PC-9 (cell line): ENCODE results near the gene PTF1A. TPM values are rescaled to one million over a fixed set of nuclear protein-coding genes. Genes with fewer than 3 reads are reported as not detected.

ENCODE experiments used
- BruUV-seq: library from RNA; stranded (reverse); fragments of 400-500 nt; replicated peaks from 2 replicates; lab custom pipeline; 2021; lab: Mats Ljungman, UMichigan
- CTCF ChIA-PET: fragments of 300-600 bp; sonication (Branson Sonifier 250); formaldehyde crosslinking; loops from one replicate; lab custom pipeline; 2022; ENCODE audit warnings: antibody characterized with exemption; lab: Charles Lee
- POLR2A ChIA-PET: fragments of 300-600 bp; sonication (Branson Sonifier 250); formaldehyde crosslinking; loops from one replicate; lab custom pipeline; 2022; ENCODE audit warnings: antibody characterized with exemption; ENCODE audit not compliant: unreplicated experiment; lab: Charles Lee
- DNase-seq, 2 experiments: peaks; one replicate each; pipeline versions ENCODE4 v3.0.0 to v3.0.0-alpha.2; 2015 to 2022; ENCODE audit warnings: mixed read lengths in 1 of 2
- H2AFZ ChIP-seq: fragments of 200-600 bp; sonication (generic); 2 replicates; pipeline ENCODE4 v1.8.1; 2017; ENCODE audit warnings: antibody characterized with exemption
- H3F3A ChIP-seq: fragments of 200-600 bp; sonication (generic); 2 replicates; pipeline ENCODE4 v1.8.1; 2017; ENCODE audit warnings: antibody characterized with exemption, mild to moderate bottlenecking, low read depth; ENCODE audit not compliant: insufficient read depth
- H3K27ac ChIP-seq: fragments of 200-600 bp; sonication (generic); 2 replicates; pipeline ENCODE4 v1.6.1; 2016; ENCODE audit warnings: mixed run types
- H3K27me3 ChIP-seq: fragments of 200-600 bp; sonication (generic); 2 replicates; pipeline ENCODE4 v1.6.1; 2016; ENCODE audit warnings: low read depth, mixed run types; ENCODE audit not compliant: insufficient read depth
- H3K36me3 ChIP-seq: fragments of 200-600 bp; sonication (generic); 2 replicates; pipeline ENCODE4 v1.6.1; 2016; ENCODE audit warnings: low read depth, mixed run types
- H3K4me1 ChIP-seq: fragments of 200-600 bp; sonication (generic); replicated peaks from 2 replicates; pipeline ENCODE4 v1.6.1; 2016; ENCODE audit warnings: mixed run types; ENCODE audit not compliant: insufficient read depth
- H3K4me2 ChIP-seq: fragments of 200-600 bp; sonication (generic); 2 replicates; pipeline ENCODE4 v1.6.1; 2017; ENCODE audit warnings: mixed run types
- H3K4me3 ChIP-seq: fragments of 200-600 bp; sonication (generic); 2 replicates; pipeline ENCODE4 v1.6.1; 2016; ENCODE audit warnings: mixed run types
- H3K79me2 ChIP-seq: fragments of 200-600 bp; sonication (generic); 2 replicates; pipeline ENCODE4 v1.6.1; 2017; ENCODE audit warnings: low read depth, mixed run types
- H3K9me2 ChIP-seq: fragments of 200-600 bp; sonication (generic); 2 replicates; pipeline ENCODE4 v1.8.1; 2017; ENCODE audit warnings: mild to moderate bottlenecking; ENCODE audit not compliant: insufficient read depth
- H3K9me3 ChIP-seq: fragments of 200-600 bp; sonication (generic); 2 replicates; pipeline ENCODE4 v1.8.1; 2016; ENCODE audit warnings: low read depth; ENCODE audit not compliant: insufficient read depth
- H4K20me1 ChIP-seq: fragments of 200-600 bp; sonication (generic); 2 replicates; pipeline ENCODE4 v1.8.1; 2017; ENCODE audit not compliant: insufficient read depth
- EZH2 ChIP-seq: fragments of 200-600 bp; sonication (generic); IDR thresholded peaks from 2 replicates; pipeline ENCODE4 v1.8.0; 2017; ENCODE audit warnings: antibody characterized with exemption, low read depth
- intact Hi-C: fragments of 100-400 bp; cut with micrococcal nuclease; formaldehyde crosslinking; loops from one replicate; pipeline ENCODE4 v1.10.0; 2022; ENCODE audit not compliant: unreplicated experiment
- total RNA-seq: library from RNA; stranded (reverse); gene quantifications from 2 replicates; pipeline ENCODE4 v1.2.3, GENCODE V29; 2021
- TF ChIP-seq, protein P1 (sequence below): fragments of 200-600 bp; sonication (generic); conservative IDR thresholded peaks from 2 replicates; pipeline ENCODE4 v1.6.1; 2017; ENCODE audit warnings: mixed run types, antibody characterized with exemption, mild to moderate bottlenecking, moderate library complexity

The PTF1A gene
- total RNA-seq, 1 experiment from 2014 or later = not detected

DNA sequence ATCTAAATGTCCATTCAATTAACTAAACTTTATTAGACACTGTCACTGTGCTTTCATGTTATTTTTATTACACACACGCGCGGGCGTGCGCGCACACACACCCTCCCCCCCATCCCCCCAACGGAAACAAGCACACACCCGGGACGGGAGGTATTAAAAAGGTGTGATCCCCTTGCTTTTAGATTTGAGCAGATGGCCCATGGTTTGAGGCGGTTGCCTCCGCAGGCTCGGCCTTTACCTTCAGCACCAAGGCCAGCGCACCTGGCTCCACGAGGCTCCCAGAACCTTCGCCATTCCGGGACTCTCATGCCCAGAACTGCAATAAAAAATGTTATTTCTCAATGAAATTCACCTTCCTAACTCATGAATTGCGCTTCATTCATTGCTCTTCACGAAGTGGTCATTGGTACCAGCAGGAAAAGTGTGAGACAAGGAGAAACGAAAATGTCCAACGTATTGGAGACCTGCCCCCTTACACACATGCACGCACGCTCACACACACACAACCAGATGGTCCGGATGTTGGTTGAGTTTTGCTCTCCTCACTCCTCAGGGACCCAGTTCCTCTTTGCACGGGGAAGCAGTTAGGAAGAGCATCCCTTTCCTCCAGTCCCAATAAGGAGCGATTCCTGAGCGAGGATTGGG, 20.8 kb upstream of the PTF1A start:
- Histone ChIP-seq H3K27me3 (no peaks in the 10 kb centered on the region), H3F3A (no peaks in the 10 kb centered on the region), H3K79me2 (no peaks in the 10 kb centered on the region), H3K27ac (no peak overlapping the region), H4K20me1 (no peaks in the 10 kb centered on the region), H3K36me3 (no peaks in the 10 kb centered on the region), H3K9me3 (no peaks in the 10 kb centered on the region), H2AFZ (no peak overlapping the region), H3K4me1 (no peaks in the 10 kb centered on the region), H3K9me2 (no peaks in the 10 kb centered on the region), H3K4me3 (no peak overlapping the region), H3K4me2 (no peak overlapping the region)
- no TSS peak for BruUV-seq
- intact Hi-C loops = no loop called here
- TF ChIP-seq EZH2 = no peak
- TF ChIP-seq, protein P1, sequence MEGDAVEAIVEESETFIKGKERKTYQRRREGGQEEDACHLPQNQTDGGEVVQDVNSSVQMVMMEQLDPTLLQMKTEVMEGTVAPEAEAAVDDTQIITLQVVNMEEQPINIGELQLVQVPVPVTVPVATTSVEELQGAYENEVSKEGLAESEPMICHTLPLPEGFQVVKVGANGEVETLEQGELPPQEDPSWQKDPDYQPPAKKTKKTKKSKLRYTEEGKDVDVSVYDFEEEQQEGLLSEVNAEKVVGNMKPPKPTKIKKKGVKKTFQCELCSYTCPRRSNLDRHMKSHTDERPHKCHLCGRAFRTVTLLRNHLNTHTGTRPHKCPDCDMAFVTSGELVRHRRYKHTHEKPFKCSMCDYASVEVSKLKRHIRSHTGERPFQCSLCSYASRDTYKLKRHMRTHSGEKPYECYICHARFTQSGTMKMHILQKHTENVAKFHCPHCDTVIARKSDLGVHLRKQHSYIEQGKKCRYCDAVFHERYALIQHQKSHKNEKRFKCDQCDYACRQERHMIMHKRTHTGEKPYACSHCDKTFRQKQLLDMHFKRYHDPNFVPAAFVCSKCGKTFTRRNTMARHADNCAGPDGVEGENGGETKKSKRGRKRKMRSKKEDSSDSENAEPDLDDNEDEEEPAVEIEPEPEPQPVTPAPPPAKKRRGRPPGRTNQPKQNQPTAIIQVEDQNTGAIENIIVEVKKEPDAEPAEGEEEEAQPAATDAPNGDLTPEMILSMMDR = no peak
- ChIA-PET CTCF (no interaction called here), POLR2A (no interaction called here)
- peak in 1 of 2 experiments; percentile 12 for DNase-seq

DNA sequence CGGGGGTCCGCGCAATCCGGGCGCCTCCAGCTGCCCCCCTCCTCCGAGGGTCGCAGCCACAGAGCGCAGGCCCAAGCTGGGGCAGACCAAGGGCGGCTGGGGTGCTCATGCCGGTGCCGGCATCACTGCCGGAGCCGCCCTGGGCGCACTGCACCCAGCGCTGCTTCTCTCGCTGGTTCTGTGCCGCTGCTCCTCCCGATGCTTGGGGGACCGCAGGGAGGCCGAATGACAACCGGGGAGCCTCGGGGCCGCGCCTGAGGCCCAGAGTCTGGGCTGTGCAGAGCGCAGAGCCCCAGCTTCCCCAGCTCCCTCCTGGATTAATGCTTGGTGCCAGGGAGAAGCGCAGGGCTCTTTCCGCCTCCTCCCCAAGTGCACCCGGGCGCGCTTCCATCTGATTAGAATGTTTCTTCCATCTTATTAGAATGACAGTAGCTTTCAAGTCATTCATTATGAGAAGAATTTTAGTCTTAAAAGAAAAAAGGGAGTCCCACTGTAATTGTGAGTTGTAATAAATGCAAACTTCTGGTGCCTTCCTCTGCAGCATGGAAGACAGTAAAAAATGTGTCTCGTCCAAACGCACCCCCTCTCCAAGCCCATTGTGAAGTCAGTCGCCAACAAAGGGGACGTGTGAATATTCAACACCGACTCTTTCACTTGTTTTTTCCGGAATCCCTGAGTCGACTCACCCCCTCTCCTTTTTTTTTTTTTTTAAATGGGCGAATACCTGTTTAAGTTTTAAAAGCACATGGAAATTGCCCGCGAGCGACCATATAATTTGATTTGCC, 19.5 kb upstream of the PTF1A start:
- Histone ChIP-seq H3K79me2 (no peaks in the 10 kb centered on the region), H3K27ac (no peak overlapping the region), H4K20me1 (no peaks in the 10 kb centered on the region), H3K9me2 (no peaks in the 10 kb centered on the region), H3F3A (no peaks in the 10 kb centered on the region), H2AFZ (no peak overlapping the region), H3K9me3 (no peaks in the 10 kb centered on the region), H3K27me3 (no peaks in the 10 kb centered on the region), H3K4me1 (no peaks in the 10 kb centered on the region), H3K4me2 (no peak overlapping the region), H3K36me3 (no peaks in the 10 kb centered on the region), H3K4me3 (no peak overlapping the region)
- TF ChIP-seq EZH2 = no peak
- TF ChIP-seq, protein P1 = no peak
- intact Hi-C loops = no loop called here
- no peak for DNase-seq
- ChIA-PET CTCF (no interaction called here), POLR2A (no interaction called here)
- BruUV-seq = no TSS peak

DNA sequence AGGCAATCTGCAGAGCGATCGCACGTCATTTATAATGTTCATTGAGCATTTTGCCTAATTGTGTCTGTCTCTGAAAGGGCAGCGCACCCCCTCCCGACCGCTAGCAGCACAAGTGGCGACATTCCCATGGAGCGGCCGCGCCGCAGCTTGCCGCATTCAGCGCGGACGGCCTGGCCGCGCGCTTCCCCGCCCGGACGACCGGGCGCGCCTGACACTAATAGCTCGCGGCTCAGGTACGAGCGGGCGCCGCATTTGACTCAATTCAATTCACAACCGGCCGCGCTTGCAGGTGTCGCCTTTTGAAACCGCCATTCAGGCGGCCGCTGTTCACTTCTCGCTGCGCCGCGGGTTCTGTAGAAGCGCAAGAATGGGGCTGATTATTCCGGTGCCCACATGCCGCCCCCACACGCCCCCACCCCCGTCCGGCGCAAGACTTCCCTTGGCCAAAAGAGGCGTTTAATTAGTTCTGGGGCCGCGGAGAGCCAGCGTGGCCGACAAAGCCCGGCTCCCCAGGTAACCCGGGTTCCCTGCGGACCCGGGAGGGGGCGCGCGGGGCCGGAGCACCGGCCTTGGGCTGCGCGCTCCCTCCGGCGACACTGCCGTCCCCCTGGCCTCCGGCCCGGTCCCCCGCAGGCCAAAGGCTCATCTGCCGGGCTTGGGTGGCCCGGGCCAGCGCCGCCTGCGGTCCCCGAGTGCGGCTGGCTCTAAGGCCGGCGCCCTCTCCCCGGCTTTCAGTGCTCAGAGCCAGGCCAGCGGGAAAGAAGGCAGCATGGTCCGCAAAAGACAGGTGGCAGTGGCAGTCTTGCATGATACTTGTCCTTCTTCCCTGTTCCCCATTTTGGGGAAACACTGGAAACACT, 18.7 kb upstream of the PTF1A start:
- H3K36me3 ChIP-seq = no peaks in the 10 kb centered on the region
- no TSS peak for BruUV-seq
- no peaks in the 10 kb centered on the region for H3K4me1 ChIP-seq
- H3K4me2 ChIP-seq = no peak overlapping the region
- CTCF ChIA-PET = no interaction called here
- POLR2A ChIA-PET = no interaction called here
- H3K9me2 ChIP-seq = no peaks in the 10 kb centered on the region
- H3K9me3 ChIP-seq = no peaks in the 10 kb centered on the region
- no peak overlapping the region for H2AFZ ChIP-seq
- no peak for TF ChIP-seq EZH2
- TF ChIP-seq, protein P1 = no peak
- no peak overlapping the region for H3K27ac ChIP-seq
- H4K20me1 ChIP-seq = no peaks in the 10 kb centered on the region
- DNase-seq = no peak
- no peaks in the 10 kb centered on the region for H3F3A ChIP-seq
- H3K4me3 ChIP-seq = no peak overlapping the region
- intact Hi-C loops = no loop called here
- H3K27me3 ChIP-seq = no peaks in the 10 kb centered on the region
- H3K79me2 ChIP-seq = no peaks in the 10 kb centered on the region
